PC-9 (cell line): Measurements from ENCODE around the gene SIK3. TPM values are rescaled to one million over a fixed set of nuclear protein-coding genes. Genes with fewer than 3 reads are reported as not detected.
A peak's percentile ranks its signal among the peaks of the same experiment; 100 is the strongest.

Experiments
- BruUV-seq: library from RNA; stranded (reverse); fragments of 400-500 nt; replicated peaks from 2 replicates; lab custom pipeline; 2021; lab: Mats Ljungman, UMichigan
- CTCF ChIA-PET: fragments of 300-600 bp; sonication (Branson Sonifier 250); formaldehyde crosslinking; loops from one replicate; lab custom pipeline; 2022; ENCODE audit warnings: antibody characterized with exemption; lab: Charles Lee
- POLR2A ChIA-PET: fragments of 300-600 bp; sonication (Branson Sonifier 250); formaldehyde crosslinking; loops from one replicate; lab custom pipeline; 2022; ENCODE audit warnings: antibody characterized with exemption; ENCODE audit not compliant: unreplicated experiment; lab: Charles Lee
- DNase-seq, 2 experiments: peaks; one replicate each; pipeline versions ENCODE4 v3.0.0 to v3.0.0-alpha.2; 2015 to 2022; ENCODE audit warnings: mixed read lengths in 1 of 2
- H2AFZ ChIP-seq: fragments of 200-600 bp; sonication (generic); 2 replicates; pipeline ENCODE4 v1.8.1; 2017; ENCODE audit warnings: antibody characterized with exemption
- H3F3A ChIP-seq: fragments of 200-600 bp; sonication (generic); 2 replicates; pipeline ENCODE4 v1.8.1; 2017; ENCODE audit warnings: antibody characterized with exemption, mild to moderate bottlenecking, low read depth; ENCODE audit not compliant: insufficient read depth
- H3K27ac ChIP-seq: fragments of 200-600 bp; sonication (generic); 2 replicates; pipeline ENCODE4 v1.6.1; 2016; ENCODE audit warnings: mixed run types
- H3K27me3 ChIP-seq: fragments of 200-600 bp; sonication (generic); 2 replicates; pipeline ENCODE4 v1.6.1; 2016; ENCODE audit warnings: low read depth, mixed run types; ENCODE audit not compliant: insufficient read depth
- H3K36me3 ChIP-seq: fragments of 200-600 bp; sonication (generic); 2 replicates; pipeline ENCODE4 v1.6.1; 2016; ENCODE audit warnings: low read depth, mixed run types
- H3K4me1 ChIP-seq: fragments of 200-600 bp; sonication (generic); replicated peaks from 2 replicates; pipeline ENCODE4 v1.6.1; 2016; ENCODE audit warnings: mixed run types; ENCODE audit not compliant: insufficient read depth
- H3K4me2 ChIP-seq: fragments of 200-600 bp; sonication (generic); 2 replicates; pipeline ENCODE4 v1.6.1; 2017; ENCODE audit warnings: mixed run types
- H3K4me3 ChIP-seq: fragments of 200-600 bp; sonication (generic); 2 replicates; pipeline ENCODE4 v1.6.1; 2016; ENCODE audit warnings: mixed run types
- H3K79me2 ChIP-seq: fragments of 200-600 bp; sonication (generic); 2 replicates; pipeline ENCODE4 v1.6.1; 2017; ENCODE audit warnings: low read depth, mixed run types
- H3K9me2 ChIP-seq: fragments of 200-600 bp; sonication (generic); 2 replicates; pipeline ENCODE4 v1.8.1; 2017; ENCODE audit warnings: mild to moderate bottlenecking; ENCODE audit not compliant: insufficient read depth
- H3K9me3 ChIP-seq: fragments of 200-600 bp; sonication (generic); 2 replicates; pipeline ENCODE4 v1.8.1; 2016; ENCODE audit warnings: low read depth; ENCODE audit not compliant: insufficient read depth
- H4K20me1 ChIP-seq: fragments of 200-600 bp; sonication (generic); 2 replicates; pipeline ENCODE4 v1.8.1; 2017; ENCODE audit not compliant: insufficient read depth
- EZH2 ChIP-seq: fragments of 200-600 bp; sonication (generic); IDR thresholded peaks from 2 replicates; pipeline ENCODE4 v1.8.0; 2017; ENCODE audit warnings: antibody characterized with exemption, low read depth
- intact Hi-C: fragments of 100-400 bp; cut with micrococcal nuclease; formaldehyde crosslinking; loops from one replicate; pipeline ENCODE4 v1.10.0; 2022; ENCODE audit not compliant: unreplicated experiment
- total RNA-seq: library from RNA; stranded (reverse); gene quantifications from 2 replicates; pipeline ENCODE4 v1.2.3, GENCODE V29; 2021
- TF ChIP-seq, protein P1 (sequence below): fragments of 200-600 bp; sonication (generic); conservative IDR thresholded peaks from 2 replicates; pipeline ENCODE4 v1.6.1; 2017; ENCODE audit warnings: mixed run types, antibody characterized with exemption, mild to moderate bottlenecking, moderate library complexity

Gene SIK3
- total RNA-seq, 1 experiment from 2014 or later = 30.2 TPM

GRCh38 chr11:116986521-116987105, 111.6 kb downstream of the SIK3 start:
- no TSS peak for BruUV-seq

GRCh38 chr11:116984589-116984988, 113.6 kb downstream of the SIK3 start:
- Histone ChIP-seq H3K4me1 (peaks cover 43% of the 10 kb centered on the region), H3K4me3 (no peak overlapping the region), H4K20me1 (peaks cover 14% of the 10 kb centered on the region; the same call in 1 of the 2 replicates), H3K27me3 (no peaks in the 10 kb centered on the region), H3K36me3 (no peaks in the 10 kb centered on the region), H2AFZ (no peak overlapping the region), H3K4me2 (peak overlapping the region; percentile 41), H3K9me3 (no peaks in the 10 kb centered on the region), H3K79me2 (peaks cover 50% of the 10 kb centered on the region), H3K27ac (peak overlapping the region; percentile 16; the same call in 1 of the 2 replicates), H3K9me2 (no peaks in the 10 kb centered on the region), H3F3A (peaks cover 41% of the 10 kb centered on the region)
- no TSS peak for BruUV-seq
- POLR2A ChIA-PET = interaction anchor here (0.6 to 1.2 kb wide), 3 partner anchors 104 to 121 kb away, joined by 6 to 10 read pairs (median 7); no protein-coding TSS in a partner anchor
- intact Hi-C loops = loop anchor here (10.0 kb wide), 1 partner anchor 110 kb away; the partner anchor contains the start of gene SIK3
- peak in 1 of 2 experiments; percentile 81 for DNase-seq
- no peak for TF ChIP-seq EZH2
- TF ChIP-seq, protein P1, sequence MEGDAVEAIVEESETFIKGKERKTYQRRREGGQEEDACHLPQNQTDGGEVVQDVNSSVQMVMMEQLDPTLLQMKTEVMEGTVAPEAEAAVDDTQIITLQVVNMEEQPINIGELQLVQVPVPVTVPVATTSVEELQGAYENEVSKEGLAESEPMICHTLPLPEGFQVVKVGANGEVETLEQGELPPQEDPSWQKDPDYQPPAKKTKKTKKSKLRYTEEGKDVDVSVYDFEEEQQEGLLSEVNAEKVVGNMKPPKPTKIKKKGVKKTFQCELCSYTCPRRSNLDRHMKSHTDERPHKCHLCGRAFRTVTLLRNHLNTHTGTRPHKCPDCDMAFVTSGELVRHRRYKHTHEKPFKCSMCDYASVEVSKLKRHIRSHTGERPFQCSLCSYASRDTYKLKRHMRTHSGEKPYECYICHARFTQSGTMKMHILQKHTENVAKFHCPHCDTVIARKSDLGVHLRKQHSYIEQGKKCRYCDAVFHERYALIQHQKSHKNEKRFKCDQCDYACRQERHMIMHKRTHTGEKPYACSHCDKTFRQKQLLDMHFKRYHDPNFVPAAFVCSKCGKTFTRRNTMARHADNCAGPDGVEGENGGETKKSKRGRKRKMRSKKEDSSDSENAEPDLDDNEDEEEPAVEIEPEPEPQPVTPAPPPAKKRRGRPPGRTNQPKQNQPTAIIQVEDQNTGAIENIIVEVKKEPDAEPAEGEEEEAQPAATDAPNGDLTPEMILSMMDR = no peak
- CTCF ChIA-PET = interaction anchor here (0.6 kb wide), 1 partner anchor 16 kb away, joined by 3 read pairs; no protein-coding TSS in a partner anchor

More at GRCh38 chr11:116986521-116987105, 111.6 kb downstream of the SIK3 start:
- Histone ChIP-seq H2AFZ (no peak overlapping the region), H3K4me3 (peak overlapping the region; percentile 19; the same call in 1 of the 2 replicates), H3K79me2 (peaks cover 58% of the 10 kb centered on the region), H3K9me2 (no peaks in the 10 kb centered on the region), H3K4me2 (peak overlapping the region; percentile 63), H3K27me3 (no peaks in the 10 kb centered on the region), H3F3A (peaks cover 41% of the 10 kb centered on the region), H3K4me1 (peaks cover 43% of the 10 kb centered on the region), H4K20me1 (peaks cover 14% of the 10 kb centered on the region; the same call in 1 of the 2 replicates), H3K36me3 (no peaks in the 10 kb centered on the region), H3K27ac (peak overlapping the region; percentile 82), H3K9me3 (no peaks in the 10 kb centered on the region)
- no peak for TF ChIP-seq EZH2
- TF ChIP-seq, protein P1 = no peak
- ChIA-PET POLR2A (interaction anchor here (0.6 to 0.7 kb wide), 3 partner anchors 40 to 1525 kb away, joined by 3 to 19 read pairs (median 4); partner anchors contain the start of gene SIDT2), CTCF (no interaction called here)
- DNase-seq = peak in 1 of 2 experiments; percentile 98
- intact Hi-C loops = loop anchor here (10.0 kb wide), 1 partner anchor 108 kb away; the partner anchor contains the start of gene SIK3

- Histone ChIP-seq H3K4me3 (no peak overlapping the region), H3F3A (peaks cover 41% of the 10 kb centered on the region), H3K36me3 (no peaks in the 10 kb centered on the region), H3K9me2 (no peaks in the 10 kb centered on the region), H3K79me2 (peaks cover 50% of the 10 kb centered on the region), H3K27ac (peak overlapping the region; percentile 16; the same call in 1 of the 2 replicates), H2AFZ (no peak overlapping the region), H3K4me2 (peak overlapping the region; percentile 41), H3K27me3 (no peaks in the 10 kb centered on the region), H3K9me3 (no peaks in the 10 kb centered on the region), H3K4me1 (peaks cover 43% of the 10 kb centered on the region), H4K20me1 (peaks cover 14% of the 10 kb centered on the region; the same call in 1 of the 2 replicates)
- ChIA-PET CTCF (no interaction called here), POLR2A (interaction anchor here (1.2 kb wide), 1 partner anchor 106 kb away, joined by 10 read pairs; no protein-coding TSS in a partner anchor)
- no peak for DNase-seq
- intact Hi-C loops = loop anchor here (10.0 kb wide), 1 partner anchor 111 kb away; the partner anchor contains the start of gene SIK3
- no peak for TF ChIP-seq EZH2
- TF ChIP-seq, protein P1 = no peak
- no TSS peak for BruUV-seq
Observed at GRCh38 chr11:116984186-116984585, 114.0 kb downstream of the SIK3 start.
